ENCODE results near the gene AP3D1.

AP3D1 gene

DNA sequence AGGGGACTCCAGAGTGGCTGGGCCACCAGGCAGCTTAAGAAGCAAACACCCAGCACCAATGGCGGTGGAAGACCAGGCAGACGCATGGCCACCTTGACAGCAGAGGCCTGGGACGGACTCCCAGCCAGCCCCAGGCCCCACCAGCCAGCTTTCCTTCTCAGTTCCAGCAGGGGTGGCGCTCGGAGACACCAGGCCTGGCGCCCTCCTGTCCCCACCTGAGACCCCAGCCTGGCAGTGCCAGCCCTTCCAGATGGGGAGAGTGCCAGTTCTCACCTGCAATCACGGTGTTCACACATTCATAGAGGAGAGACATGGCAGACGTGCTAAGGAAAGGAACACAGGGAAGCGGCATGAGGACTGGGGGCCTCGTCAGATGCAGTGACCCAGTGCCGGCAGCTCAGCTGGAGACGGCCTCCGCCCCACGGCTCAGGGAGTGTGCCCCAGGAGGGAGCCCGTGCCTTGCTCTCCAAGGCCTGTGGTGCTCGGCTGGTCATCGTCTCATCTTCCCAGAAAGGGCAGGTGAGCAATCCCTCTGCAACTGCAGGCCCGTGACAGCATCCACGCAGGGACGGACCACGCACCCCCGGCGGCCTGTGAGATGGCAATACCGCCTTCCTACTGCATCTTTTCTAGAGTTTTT lies 24.4 kb downstream of the AP3D1 start:
- no peak for DNase-seq

DNA sequence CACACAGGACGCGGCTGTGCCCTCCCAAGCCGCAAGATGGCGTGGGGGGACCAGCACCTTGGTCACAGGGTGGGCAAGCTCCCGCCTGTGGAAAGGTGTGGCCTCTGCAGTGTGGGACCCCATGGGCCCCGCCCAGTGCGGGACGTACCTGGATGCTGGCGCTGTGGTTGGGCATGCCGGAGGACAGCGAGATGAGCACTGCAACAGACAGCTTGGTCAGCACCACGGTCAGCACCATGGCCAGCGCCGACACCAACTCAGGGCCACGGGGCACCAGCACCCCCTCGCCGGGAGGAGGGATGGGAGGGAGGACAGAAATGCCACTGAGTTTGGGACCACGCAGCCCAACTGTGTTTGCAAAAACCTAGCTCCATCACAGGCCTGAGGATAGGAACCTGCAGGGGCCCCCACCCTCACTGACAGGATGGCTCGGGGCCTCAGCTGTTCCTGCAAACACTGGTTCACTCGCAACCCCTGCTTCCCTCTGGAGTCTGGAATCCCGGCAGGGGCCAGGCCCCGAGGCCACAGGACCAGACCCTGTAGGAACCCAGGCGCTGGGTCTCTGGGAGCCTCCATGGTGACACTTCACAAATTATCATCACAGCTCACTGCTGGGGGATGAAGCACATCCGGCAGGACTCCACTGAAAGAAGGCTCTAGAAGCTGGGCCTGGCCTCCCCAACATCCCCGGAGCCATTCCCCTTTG lies 27.5 kb downstream of the AP3D1 start:
- no peak for DNase-seq

DNA sequence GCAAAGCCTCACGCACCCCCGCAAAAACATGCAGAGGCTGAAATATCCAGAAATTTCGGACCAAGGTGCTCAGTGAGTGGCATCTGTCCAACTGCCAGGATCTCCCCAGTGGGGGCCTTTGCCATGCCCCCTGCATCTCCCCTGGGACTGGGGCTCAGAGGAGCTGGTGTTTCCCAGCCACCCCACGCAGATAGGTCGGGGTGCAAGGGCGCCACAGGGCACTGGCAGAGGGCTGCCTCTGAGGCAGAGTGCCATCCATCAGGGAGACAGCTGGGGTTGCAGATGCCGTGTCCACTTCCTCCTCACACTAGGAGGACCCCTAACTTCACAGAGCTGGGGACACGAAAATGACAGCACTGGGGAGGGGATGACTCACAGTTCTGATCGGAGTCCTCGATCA lies 28.4 kb downstream of the AP3D1 start:
- no peak for DNase-seq

GRCh38 chr19:2122251-2122650 lies 29.1 kb downstream of the AP3D1 start:
- DNase-seq: no peak

DNA sequence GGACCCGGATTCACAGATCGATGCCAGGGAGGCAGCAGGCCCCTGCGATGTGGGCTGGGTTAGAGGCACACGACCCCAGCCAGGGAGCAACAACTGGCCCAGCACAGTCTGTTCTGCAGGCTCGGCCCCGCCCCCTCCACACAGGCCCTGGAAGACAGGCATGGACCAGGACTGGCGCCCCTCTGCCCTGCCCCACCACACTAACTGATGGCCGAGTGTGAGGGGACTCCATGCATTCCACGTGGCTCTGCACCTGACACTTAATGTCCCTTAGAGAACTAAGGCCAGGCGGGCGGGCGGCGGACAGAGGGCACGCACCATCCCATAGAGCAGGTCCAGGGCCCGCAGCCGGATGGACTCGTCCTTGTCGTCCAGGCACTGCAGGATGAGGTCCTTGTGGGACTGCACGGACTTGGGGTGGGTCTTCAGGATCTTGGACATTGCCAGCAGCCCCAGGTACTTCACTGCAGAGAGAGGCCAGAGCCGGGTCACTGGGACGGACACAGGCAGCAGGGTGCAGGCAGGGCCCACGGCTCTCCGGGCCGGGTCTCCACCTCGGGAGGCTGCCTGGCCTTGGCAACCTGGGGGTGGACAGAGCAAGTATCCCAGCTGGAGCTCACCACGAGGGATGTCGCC lies 29.8 kb downstream of the AP3D1 start:
- DNase-seq: no peak

- DNase-seq: no peak
Observed at GRCh38 chr19:2120821-2121220, 30.5 kb downstream of the AP3D1 start.

- no peak for DNase-seq
Observed at GRCh38 chr19:2119921-2120785, 31.2 kb downstream of the AP3D1 start.

DNA sequence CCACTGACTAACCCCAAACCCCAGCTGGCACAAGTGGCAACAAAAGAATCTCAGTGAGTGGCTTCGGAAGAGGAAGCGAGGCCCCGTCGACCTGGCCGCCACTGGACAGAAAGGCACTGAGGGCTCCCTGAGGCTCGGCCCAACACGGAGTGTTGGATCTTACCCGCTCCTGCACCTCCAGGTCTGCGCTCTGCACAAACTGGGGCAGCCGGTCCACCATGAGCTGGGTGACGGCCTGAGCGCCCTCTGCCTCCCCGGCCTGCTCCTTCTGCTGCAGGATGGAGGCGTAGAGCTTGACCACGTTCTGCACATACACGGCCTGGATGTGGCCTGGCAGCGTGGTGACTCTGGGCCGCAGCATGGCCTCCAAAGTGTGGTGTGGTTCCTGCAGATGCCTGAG lies 32.9 kb downstream of the AP3D1 start:
- no peak for DNase-seq

GRCh38 chr19:2117215-2117960 lies 34.0 kb downstream of the AP3D1 start:
- DNase-seq: no peak

- no peak for DNase-seq
Observed at GRCh38 chr19:2116507-2116906, 34.9 kb downstream of the AP3D1 start.

- DNase-seq: no peak
Observed at GRCh38 chr19:2115911-2116426, 35.4 kb downstream of the AP3D1 start.

GRCh38 chr19:2115324-2115723 lies 36.0 kb downstream of the AP3D1 start:
- DNase-seq: no peak

GRCh38 chr19:2114821-2115220 lies 36.5 kb downstream of the AP3D1 start:
- DNase-seq: no peak

DNA sequence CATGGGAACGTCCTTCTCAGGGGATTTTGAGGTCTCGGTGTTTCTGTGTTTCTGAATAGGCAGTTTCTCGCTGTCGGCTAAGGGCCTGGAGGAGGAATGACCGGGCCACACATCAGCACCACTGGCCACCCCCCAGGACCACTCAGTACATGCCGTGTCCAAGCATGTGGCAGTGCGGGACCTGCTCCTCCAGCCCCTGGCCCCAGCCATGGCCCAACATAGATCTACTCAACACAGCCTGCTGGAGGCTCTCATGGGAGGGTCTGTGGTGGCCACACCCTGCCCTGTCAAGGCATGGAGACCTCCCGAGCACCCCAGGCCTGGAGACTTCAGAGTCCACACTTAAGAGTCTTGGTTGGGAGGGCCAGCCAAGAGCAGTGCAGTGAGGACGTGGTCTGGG lies 37.1 kb downstream of the AP3D1 start:
- DNase-seq: no peak

DNA sequence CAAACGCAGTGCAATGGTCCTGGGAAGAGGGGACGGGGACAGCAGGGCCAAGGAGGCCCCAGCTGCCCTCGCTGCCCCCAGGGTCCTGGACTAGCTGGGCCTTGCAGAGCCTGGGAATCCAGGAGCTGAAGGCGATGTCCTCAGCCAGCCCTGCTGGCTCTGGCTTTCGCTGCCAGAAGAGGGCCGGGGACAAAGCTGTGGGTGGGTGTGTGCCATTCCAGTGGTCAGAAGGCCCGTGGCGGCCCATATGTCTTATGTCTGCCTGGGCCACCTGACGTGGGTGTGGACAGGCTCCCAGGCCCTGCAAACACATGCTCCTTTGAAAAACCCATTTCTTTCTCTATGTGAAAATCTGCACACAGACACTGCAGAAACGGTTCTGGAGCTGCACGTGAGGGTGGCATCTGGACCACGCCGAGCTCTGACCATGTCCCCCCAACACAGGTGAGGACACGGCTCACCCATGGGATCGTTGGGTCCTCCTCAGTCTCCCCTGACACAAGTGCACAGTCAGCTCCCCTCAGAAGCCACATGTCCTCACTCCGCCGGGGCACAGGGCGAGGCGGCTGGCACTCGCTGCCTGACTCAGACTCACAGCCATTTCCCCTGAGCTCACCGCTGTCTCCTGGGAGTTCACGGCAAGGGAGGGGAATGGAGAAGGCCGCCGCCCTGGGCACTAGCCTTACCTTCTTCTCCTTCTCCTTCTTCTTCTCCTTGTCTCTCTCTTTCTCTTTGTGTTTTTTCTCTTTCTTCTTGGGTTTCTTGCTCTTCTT lies 37.7 kb downstream of the AP3D1 start:
- DNase-seq: no peak

DNA sequence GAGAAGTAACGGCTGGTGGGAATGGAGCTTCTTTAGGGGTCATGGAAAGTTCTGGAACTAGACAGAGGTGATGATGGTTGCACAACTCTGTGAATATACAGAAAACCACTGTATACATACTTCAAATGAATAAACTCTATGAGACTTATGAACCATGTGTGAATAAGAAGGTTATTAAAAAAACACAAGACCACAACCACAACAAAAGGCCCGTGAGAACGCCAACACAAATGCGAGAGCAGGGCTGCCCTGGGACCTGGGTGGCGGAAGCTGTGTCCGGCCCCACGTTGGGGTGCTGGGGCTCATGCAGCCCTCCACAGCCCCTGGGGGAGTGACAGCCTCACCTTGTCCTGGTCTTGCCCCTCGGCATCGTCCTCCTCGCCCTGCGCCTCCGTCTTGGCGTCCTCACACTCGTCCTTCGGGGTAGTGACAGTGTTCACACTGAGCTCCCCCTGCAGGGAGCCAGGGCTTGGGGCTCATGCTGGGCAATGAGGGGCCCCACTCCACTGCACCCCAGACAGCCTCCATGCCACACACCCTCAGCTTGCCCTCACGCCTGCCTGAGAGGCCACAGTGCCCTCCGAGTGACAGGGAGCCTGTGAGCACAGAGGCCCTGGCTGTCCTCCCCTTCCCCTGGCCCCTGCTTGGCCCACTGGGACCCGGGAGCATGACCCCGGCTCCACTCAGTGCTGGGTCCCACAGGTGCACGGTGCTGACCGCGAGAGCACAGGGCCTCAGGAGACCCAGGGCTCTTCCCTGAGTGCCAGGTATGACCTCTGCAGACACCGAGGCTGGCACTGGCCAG lies 38.6 kb downstream of the AP3D1 start:
- DNase-seq: no peak

DNA sequence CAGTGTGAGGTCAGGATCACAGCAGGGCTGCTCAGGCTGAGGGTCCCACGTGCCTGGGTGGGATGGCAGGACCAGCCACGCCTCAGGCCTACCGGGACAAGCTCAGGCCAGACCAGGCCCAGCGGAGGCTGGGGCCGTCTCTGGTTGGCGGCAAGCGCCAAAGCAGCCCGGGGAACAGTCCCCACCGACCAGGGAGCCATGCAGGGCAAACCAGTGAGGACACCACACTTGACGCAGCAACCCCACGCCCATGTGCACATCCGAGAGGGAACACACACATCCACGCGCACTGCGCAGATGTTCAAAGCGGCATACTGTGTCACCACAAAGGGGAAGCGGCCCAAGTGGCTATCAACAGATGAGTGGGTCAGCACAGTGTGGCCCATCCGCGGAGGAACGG lies 39.5 kb downstream of the AP3D1 start:
- no peak for DNase-seq

DNA sequence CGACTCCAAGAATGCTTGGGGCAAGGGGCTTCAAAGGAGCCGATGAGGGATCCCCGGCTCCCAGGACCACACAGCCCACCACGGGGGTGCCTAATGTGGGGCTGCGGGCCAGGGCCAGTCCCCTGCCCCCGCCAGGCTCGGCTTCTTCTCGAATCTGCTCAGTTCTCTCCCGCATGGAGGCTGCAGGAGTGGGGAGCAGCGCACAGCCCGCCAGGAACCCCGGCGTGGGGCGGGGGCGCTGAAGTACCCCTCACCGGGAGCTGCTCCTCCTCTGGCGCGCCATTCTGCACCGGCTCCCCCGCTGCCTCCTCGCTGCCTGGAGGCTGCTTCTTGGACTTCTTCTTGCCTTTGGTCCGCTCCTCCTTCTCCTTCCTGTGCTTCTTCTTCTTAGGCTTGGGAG lies 39.9 kb downstream of the AP3D1 start:
- no peak for DNase-seq

GRCh38 chr19:2110822-2111221 lies 40.5 kb downstream of the AP3D1 start:
- no peak for DNase-seq

DNA sequence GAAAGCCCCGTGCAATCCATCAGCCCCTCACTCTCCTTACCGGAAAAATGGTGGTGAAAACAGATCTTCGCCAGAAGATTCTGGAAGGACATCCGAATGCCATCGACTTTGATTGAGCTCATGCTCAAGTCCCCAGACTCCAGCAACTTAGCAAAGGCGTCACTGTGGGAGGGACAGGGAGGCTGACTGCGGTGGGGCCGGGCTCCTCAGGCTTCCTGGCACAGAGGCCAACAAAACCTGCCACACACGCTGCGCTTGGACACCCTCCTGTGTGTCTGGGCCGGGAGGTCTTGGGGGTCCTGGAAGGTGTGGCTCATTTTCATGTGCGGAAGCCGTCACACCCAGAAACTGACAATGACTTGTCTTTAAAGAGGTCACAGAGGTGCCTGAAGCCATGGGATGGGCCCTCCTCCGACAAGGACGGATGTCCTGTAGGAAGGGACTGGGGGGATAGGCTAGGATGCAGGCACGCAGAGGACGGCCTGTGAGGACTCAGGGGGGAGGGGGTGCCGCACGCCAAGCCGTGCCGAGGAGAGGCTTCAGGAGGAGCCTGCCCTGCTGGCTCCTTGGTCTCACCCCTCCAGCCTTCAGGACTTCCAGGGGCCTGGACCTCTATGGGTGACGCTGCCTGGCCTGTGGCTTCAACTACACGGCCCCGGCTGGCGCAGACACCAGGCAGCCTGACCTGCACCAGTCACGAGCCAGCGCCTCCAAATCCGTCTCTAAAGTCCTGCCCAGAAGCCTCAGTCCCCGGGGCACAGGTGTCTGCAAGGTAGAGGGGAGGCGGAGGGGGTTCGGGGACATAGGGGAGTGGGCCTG lies 42.1 kb downstream of the AP3D1 start:
- no peak for DNase-seq

Measured in SIG-M5 (cell line).